Mesothelial cell of epicardium (in vitro differentiated cells): ENCODE results near the gene ANKRD40. TPM values are rescaled to one million over a fixed set of nuclear protein-coding genes. Genes with fewer than 3 reads are reported as not detected.

ENCODE experiments used
- DNase-seq, 2 experiments: peaks; one replicate each; pipeline ENCODE4 v3.0.0; 2021; ENCODE audit warnings: low spot score in 2 of 2; ENCODE audit not compliant: unreplicated experiment in 2 of 2
- H3K27ac Mint-ChIP-seq: 2 replicates; pipeline ENCODE4 v1.8.0; 2021; ENCODE audit warnings: mixed read lengths
- H3K27me3 Mint-ChIP-seq: 2 replicates; pipeline ENCODE4 v1.8.0; 2021; ENCODE audit warnings: low read depth, mixed read lengths
- H3K36me3 Mint-ChIP-seq: 2 replicates; pipeline ENCODE4 v1.8.0; 2021; ENCODE audit warnings: mixed read lengths
- H3K4me1 Mint-ChIP-seq: 2 replicates; pipeline ENCODE4 v1.8.0; 2021; ENCODE audit warnings: mixed read lengths
- H3K4me3 Mint-ChIP-seq: 2 replicates; pipeline ENCODE4 v1.8.0; 2021; ENCODE audit warnings: mild to moderate bottlenecking, moderate library complexity, mixed read lengths
- H3K9me3 Mint-ChIP-seq: 2 replicates; pipeline ENCODE4 v1.8.0; 2021; ENCODE audit warnings: mixed read lengths
- total RNA-seq: library from RNA; stranded (reverse); gene quantifications from 3 replicates; pipeline ENCODE4 v1.2.1, GENCODE V29; 2021
- TF ChIP-seq, protein P1 (sequence below): fragments of 200-600 bp; sonication (generic); IDR thresholded peaks from one replicate; pipeline ENCODE4 v1.5.0; 2021; ENCODE audit warnings: antibody characterized with exemption; ENCODE audit not compliant: unreplicated experiment

ANKRD40 gene
- total RNA-seq, 1 donor from 2014 or later = 35.9 TPM

DNA sequence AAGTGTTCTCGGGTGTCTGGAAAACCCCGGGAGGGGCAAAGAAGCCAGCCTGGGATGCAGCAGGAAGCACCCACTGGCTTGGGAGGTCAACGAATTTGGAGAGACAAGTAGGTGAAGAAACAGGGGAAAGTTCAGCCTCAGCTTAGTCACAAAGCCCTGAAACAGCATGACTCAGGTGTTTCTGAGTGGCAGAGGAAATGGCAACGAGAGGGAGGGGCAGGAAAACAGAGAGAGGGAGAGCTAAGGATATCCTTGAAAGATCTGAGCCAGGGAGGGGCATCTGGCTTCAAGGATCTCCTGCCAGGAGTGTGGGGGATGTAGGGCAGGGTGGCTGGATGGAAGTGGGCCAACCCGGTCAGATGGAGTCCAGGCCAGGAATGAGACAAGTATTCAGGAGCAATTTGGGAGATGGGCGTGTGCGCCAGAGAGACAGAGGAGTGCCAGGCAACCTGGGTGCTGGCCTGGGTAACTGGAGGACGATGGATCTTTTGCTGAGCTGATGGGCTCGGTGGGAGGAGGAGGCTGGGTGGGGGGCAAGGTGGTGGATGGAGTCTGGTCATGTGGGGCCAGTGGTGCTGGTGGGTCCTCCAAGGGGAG is 45.8 kb downstream of the ANKRD40 start:
- Mint-ChIP-seq H3K9me3 (no peaks in the 10 kb centered on the region), H3K27ac (peak overlapping the region; percentile 69), H3K4me3 (no peak overlapping the region), H3K36me3 (no peaks in the 10 kb centered on the region), H3K27me3 (peaks cover 1% of the 10 kb centered on the region), H3K4me1 (peaks cover 25% of the 10 kb centered on the region)
- no peak for DNase-seq
- TF ChIP-seq, protein P1, sequence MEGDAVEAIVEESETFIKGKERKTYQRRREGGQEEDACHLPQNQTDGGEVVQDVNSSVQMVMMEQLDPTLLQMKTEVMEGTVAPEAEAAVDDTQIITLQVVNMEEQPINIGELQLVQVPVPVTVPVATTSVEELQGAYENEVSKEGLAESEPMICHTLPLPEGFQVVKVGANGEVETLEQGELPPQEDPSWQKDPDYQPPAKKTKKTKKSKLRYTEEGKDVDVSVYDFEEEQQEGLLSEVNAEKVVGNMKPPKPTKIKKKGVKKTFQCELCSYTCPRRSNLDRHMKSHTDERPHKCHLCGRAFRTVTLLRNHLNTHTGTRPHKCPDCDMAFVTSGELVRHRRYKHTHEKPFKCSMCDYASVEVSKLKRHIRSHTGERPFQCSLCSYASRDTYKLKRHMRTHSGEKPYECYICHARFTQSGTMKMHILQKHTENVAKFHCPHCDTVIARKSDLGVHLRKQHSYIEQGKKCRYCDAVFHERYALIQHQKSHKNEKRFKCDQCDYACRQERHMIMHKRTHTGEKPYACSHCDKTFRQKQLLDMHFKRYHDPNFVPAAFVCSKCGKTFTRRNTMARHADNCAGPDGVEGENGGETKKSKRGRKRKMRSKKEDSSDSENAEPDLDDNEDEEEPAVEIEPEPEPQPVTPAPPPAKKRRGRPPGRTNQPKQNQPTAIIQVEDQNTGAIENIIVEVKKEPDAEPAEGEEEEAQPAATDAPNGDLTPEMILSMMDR = no peak

DNA sequence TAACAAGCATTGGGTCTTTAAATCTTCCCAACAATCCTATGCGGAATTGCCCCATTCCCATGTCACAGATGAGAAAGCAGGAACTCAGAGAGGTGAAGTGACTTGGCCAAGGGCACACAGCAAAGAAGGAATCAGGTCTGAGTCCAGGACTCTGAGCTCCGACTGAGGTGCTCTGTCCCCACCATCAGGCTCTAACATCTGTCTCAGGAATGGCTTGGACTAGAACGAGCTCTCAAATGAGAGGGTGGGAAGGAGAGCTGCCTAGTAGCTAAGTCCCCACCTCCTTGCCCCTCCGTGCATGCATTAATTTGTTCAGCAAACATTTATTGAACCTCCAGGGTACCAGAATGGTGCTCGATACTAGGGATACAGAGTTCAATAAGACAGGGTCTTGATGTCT is 46.4 kb downstream of the ANKRD40 start:
- no peak for DNase-seq
- Mint-ChIP-seq H3K27ac (no peak overlapping the region), H3K4me1 (peaks cover 25% of the 10 kb centered on the region), H3K9me3 (no peaks in the 10 kb centered on the region), H3K36me3 (no peaks in the 10 kb centered on the region), H3K27me3 (peaks cover 1% of the 10 kb centered on the region), H3K4me3 (no peak overlapping the region)
- TF ChIP-seq, protein P1 = no peak

DNA sequence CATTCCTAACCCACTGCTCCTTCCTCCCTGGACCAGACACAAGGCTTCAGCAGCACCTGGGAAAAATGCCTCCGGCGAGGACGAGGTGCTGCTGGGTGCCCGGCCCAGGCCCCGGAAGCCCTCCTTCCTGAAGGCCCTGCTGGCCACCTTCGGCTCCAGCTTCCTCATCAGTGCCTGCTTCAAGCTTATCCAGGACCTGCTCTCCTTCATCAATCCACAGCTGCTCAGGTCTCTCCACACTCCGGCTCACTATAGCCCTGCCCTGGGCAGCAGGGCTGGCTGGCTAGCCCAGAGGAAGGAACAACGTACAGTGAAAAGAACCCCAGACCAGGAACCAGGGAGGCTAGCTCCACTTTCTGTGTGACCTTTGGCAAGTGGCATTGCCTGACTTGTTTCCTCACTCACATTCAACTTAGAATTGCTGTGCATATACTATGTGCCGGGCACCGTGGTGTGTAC is 46.8 kb downstream of the ANKRD40 start:
- Mint-ChIP-seq H3K36me3 (no peaks in the 10 kb centered on the region), H3K9me3 (no peaks in the 10 kb centered on the region), H3K4me3 (no peak overlapping the region), H3K27ac (no peak overlapping the region), H3K27me3 (peaks cover 1% of the 10 kb centered on the region), H3K4me1 (peaks cover 25% of the 10 kb centered on the region)
- no peak for DNase-seq
- TF ChIP-seq, protein P1 = no peak

GRCh38 chr17:50660042-50660886 is 47.5 kb downstream of the ANKRD40 start:
- no peak overlapping the region for H3K4me3 Mint-ChIP-seq
- no peak for DNase-seq
- H3K36me3 Mint-ChIP-seq = no peaks in the 10 kb centered on the region
- H3K27me3 Mint-ChIP-seq = peaks cover 1% of the 10 kb centered on the region
- H3K27ac Mint-ChIP-seq = peak overlapping the region; percentile 47
- TF ChIP-seq, protein P1 = no peak
- peaks cover 25% of the 10 kb centered on the region for H3K4me1 Mint-ChIP-seq
- H3K9me3 Mint-ChIP-seq = no peaks in the 10 kb centered on the region

GRCh38 chr17:50659179-50659578 is 48.5 kb downstream of the ANKRD40 start:
- H3K4me1 Mint-ChIP-seq = peaks cover 25% of the 10 kb centered on the region
- no peak overlapping the region for H3K27ac Mint-ChIP-seq
- no peak for DNase-seq
- no peaks in the 10 kb centered on the region for H3K9me3 Mint-ChIP-seq
- peaks cover 1% of the 10 kb centered on the region for H3K27me3 Mint-ChIP-seq
- TF ChIP-seq, protein P1 = no peak
- no peak overlapping the region for H3K4me3 Mint-ChIP-seq
- H3K36me3 Mint-ChIP-seq = no peaks in the 10 kb centered on the region
